Osteocyte (in vitro differentiated cells): ENCODE data around the gene FBXO33. TPM values are rescaled to one million over a fixed set of nuclear protein-coding genes. Genes with fewer than 3 reads are reported as not detected.

Source experiments
- DNase-seq: peaks from one replicate; pipeline ENCODE4 v3.0.0; 2021; ENCODE audit warnings: mixed read lengths; ENCODE audit not compliant: unreplicated experiment; ENCODE audit errors: extremely low spot score
- H3K27ac Mint-ChIP-seq: one replicate; pipeline ENCODE4 v1.8.0; 2021; ENCODE audit warnings: mild to moderate bottlenecking, mixed read lengths; ENCODE audit not compliant: unreplicated experiment
- H3K27me3 Mint-ChIP-seq: one replicate; pipeline ENCODE4 v1.8.0; 2021; ENCODE audit warnings: mixed read lengths; ENCODE audit not compliant: unreplicated experiment
- H3K36me3 Mint-ChIP-seq: one replicate; pipeline ENCODE4 v1.8.0; 2021; ENCODE audit warnings: mixed read lengths; ENCODE audit not compliant: unreplicated experiment
- H3K4me1 Mint-ChIP-seq: one replicate; pipeline ENCODE4 v1.8.0; 2021; ENCODE audit warnings: mixed read lengths; ENCODE audit not compliant: unreplicated experiment
- H3K4me3 Mint-ChIP-seq: one replicate; pipeline ENCODE4 v1.8.0; 2021; ENCODE audit warnings: mild to moderate bottlenecking, moderate library complexity, mixed read lengths; ENCODE audit not compliant: unreplicated experiment
- H3K9me3 Mint-ChIP-seq: one replicate; pipeline ENCODE4 v1.8.0; 2021; ENCODE audit warnings: mixed read lengths; ENCODE audit not compliant: unreplicated experiment
- total RNA-seq: library from RNA; stranded (reverse); gene quantifications from 2 replicates; pipeline ENCODE4 v1.2.1, GENCODE V29; 2021
- TF ChIP-seq, protein P1 (sequence below): fragments of 200-600 bp; sonication (generic); IDR thresholded peaks from 2 replicates; pipeline ENCODE4 v1.5.0; 2021; ENCODE audit warnings: antibody characterized with exemption, mild to moderate bottlenecking, moderate library complexity

FBXO33 gene
- total RNA-seq, 1 donor from 2014 or later = 10.0 TPM

DNA sequence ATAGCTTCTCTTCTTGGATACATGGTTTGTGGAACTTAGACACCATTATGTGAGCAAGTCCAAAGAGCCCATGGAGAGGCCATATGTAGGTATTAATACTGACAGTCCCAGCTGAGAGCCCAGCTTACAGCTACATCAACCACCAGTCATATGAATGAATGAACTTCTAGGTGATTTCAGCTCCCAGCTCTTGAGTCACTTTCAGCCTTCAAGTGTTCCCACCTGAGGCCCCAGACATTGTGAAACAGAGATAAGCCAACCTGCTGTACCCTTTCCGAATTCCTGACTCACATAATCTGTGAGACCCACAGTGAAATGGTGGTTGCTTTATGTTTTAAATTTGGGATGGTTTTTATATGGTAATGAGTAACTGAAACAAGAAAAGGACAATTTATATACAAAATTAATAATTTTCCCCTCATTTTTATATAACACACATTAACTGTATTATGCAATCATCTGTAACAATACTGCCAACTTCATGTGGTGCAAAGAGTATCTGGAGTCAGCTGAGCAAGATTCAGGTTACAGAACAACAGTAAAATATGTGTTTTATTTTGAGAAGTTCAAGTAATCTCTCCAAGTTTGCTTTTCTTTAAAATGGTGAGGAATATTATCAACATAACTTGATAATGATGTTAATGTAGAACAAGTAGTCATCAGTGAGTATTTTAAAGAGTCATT is 27.7 kb upstream of the FBXO33 start:
- TF ChIP-seq, protein P1, sequence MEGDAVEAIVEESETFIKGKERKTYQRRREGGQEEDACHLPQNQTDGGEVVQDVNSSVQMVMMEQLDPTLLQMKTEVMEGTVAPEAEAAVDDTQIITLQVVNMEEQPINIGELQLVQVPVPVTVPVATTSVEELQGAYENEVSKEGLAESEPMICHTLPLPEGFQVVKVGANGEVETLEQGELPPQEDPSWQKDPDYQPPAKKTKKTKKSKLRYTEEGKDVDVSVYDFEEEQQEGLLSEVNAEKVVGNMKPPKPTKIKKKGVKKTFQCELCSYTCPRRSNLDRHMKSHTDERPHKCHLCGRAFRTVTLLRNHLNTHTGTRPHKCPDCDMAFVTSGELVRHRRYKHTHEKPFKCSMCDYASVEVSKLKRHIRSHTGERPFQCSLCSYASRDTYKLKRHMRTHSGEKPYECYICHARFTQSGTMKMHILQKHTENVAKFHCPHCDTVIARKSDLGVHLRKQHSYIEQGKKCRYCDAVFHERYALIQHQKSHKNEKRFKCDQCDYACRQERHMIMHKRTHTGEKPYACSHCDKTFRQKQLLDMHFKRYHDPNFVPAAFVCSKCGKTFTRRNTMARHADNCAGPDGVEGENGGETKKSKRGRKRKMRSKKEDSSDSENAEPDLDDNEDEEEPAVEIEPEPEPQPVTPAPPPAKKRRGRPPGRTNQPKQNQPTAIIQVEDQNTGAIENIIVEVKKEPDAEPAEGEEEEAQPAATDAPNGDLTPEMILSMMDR = no peak
- Mint-ChIP-seq H3K9me3 (no peaks in the 10 kb centered on the region), H3K4me1 (peaks cover 4% of the 10 kb centered on the region), H3K36me3 (no peaks in the 10 kb centered on the region), H3K27ac (no peak overlapping the region), H3K4me3 (no peak overlapping the region), H3K27me3 (peaks cover 53% of the 10 kb centered on the region)
- no peak for DNase-seq

DNA sequence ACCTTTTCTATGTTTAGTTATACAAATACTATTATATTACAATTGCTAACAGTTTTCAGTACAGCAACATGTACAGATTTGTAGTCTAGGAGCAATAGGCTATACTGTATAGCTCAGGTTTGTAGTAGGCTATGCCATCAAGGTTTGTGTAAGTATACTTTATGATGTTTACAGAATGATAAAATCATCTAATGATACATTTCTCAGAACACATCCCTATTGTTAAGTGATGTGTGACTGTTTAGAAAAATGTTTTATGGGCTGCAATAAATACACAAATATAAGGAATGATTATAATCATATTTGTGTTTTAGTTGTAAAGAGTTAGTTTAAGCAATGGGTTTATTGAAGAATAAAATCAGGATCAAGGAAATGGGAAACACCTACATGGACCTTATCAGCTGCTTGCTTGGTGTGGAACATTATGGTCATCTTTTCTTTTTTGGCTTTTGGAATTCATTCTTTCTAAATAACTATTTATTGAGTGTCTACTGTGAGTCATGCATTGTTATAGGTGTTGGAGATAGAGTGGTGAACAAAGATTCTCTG is 24.5 kb upstream of the FBXO33 start:
- peaks cover 30% of the 10 kb centered on the region for H3K27me3 Mint-ChIP-seq

DNA sequence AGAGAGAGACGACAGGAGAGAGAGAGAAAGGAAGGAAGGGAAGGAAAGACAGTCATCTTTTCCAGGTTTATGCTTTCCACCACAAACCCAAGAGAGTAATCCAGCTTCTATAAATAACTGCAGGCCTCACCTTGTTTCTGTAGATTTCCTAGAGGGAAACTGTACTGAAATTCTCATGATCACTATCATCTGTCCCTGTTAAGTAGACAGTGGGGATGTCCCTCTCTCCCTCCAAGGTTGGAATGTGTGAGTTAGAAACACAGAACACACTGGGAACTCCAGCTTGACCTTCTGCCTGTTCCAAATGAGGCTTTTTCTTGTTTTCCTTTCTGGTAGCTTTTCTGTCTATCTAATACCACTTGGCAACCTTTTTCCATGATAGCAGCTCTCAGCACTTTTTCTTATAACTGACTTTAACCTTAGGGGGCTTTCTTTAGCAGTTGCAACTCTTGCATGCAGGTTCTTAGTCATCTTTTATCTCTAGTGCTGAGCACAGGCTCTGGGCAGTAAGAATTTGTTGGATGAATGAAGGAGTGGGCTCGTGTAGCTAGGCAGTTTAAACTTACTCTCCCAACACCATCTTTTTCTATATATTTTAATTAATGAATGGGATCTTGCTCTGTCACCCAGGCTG is 22.8 kb upstream of the FBXO33 start:
- no peaks in the 10 kb centered on the region for H3K36me3 Mint-ChIP-seq
- TF ChIP-seq, protein P1 = no peak
- H3K27ac Mint-ChIP-seq = no peak overlapping the region
- no peak for DNase-seq
- no peaks in the 10 kb centered on the region for H3K9me3 Mint-ChIP-seq
- no peaks in the 10 kb centered on the region for H3K4me1 Mint-ChIP-seq
- no peak overlapping the region for H3K4me3 Mint-ChIP-seq
- H3K27me3 Mint-ChIP-seq = peaks cover 29% of the 10 kb centered on the region

More for the DNA sequence above, 24.5 kb upstream of the FBXO33 start:
- H3K27ac Mint-ChIP-seq = no peak overlapping the region
- H3K4me3 Mint-ChIP-seq = no peak overlapping the region
- TF ChIP-seq, protein P1 = no peak
- peaks cover 4% of the 10 kb centered on the region for H3K4me1 Mint-ChIP-seq
- no peaks in the 10 kb centered on the region for H3K9me3 Mint-ChIP-seq
- no peak for DNase-seq
- H3K36me3 Mint-ChIP-seq = no peaks in the 10 kb centered on the region

DNA sequence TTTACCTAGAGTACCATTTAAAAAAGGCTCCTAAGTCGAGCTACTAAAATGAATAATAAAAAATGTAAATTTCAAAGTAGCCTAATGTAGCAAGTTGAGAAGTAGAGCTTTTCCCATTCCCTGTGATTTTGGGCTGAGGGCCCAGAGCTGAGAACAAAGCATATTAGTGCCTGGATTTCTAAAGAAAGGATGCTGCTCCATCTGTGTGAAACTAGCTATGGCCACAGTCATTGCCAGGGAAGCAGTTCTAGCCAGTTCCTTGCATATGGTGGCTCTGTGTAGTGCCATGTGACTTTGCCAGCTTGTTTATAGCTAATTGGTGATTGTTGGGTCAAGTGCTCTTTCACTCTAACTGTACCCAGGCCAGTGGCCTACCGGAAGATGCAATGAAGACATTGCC is 20.4 kb upstream of the FBXO33 start:
- Mint-ChIP-seq H3K27ac (no peak overlapping the region), H3K4me3 (no peak overlapping the region), H3K9me3 (no peaks in the 10 kb centered on the region), H3K27me3 (peaks cover 29% of the 10 kb centered on the region), H3K36me3 (no peaks in the 10 kb centered on the region), H3K4me1 (no peaks in the 10 kb centered on the region)
- TF ChIP-seq, protein P1 = no peak
- DNase-seq = no peak

DNA sequence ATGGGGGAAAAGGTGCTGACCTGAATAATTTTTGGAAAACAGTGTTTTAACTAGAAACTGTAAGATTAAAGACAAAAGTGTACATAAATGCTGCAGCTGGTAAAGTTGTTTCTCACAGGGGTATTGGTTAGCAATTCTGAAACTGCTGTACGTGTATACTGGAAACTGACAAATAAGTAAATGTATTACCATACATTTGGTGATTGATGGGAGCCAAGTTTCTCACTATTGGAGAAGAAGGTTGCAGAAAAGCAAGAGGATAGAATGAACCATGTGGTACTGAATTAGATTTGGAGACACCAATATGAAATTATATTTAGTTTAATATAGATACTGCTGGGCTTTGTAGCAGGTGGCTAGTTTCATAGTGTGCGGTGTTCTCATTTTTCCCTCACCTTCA is 19.6 kb upstream of the FBXO33 start:
- Mint-ChIP-seq H3K4me1 (no peaks in the 10 kb centered on the region), H3K27ac (no peak overlapping the region), H3K36me3 (no peaks in the 10 kb centered on the region), H3K4me3 (no peak overlapping the region), H3K9me3 (no peaks in the 10 kb centered on the region), H3K27me3 (peaks cover 34% of the 10 kb centered on the region)
- no peak for DNase-seq
- TF ChIP-seq, protein P1 = no peak
